ENCODE data around the gene SH3RF3. TPM values are rescaled to one million over a fixed set of nuclear protein-coding genes. Genes with fewer than 3 reads are reported as not detected.

The SH3RF3 gene
- polyA plus RNA-seq, 1 of the 3 experiments (the other 2 are of a cell fraction), result 1.9 TPM

- TF ChIP-seq, protein P1, sequence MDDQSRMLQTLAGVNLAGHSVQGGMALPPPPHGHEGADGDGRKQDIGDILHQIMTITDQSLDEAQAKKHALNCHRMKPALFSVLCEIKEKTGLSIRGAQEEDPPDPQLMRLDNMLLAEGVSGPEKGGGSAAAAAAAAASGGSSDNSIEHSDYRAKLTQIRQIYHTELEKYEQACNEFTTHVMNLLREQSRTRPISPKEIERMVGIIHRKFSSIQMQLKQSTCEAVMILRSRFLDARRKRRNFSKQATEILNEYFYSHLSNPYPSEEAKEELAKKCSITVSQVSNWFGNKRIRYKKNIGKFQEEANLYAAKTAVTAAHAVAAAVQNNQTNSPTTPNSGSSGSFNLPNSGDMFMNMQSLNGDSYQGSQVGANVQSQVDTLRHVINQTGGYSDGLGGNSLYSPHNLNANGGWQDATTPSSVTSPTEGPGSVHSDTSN (IDR thresholded peaks at IDR 0.05), result no peak
These were observed 212.6 kb downstream of the SH3RF3 start (continued) for GRCh38 chr2:109341355-109342255.

GRCh38 chr2:109342256-109342850 is 213.3 kb downstream of the SH3RF3 start:
- H3K9me3 ChIP-seq, result no peaks in the 10 kb centered on the region
- no peak overlapping the region for H2AFZ ChIP-seq (ENCODE audit: low read depth)
- no peak overlapping the region for H3K27ac ChIP-seq (ENCODE audit: low read depth in 2 of 2, low read length in 1 of 2)
- H3K27me3 ChIP-seq (ENCODE audit: insufficient read depth), result no peaks in the 10 kb centered on the region
- CTCF ChIA-PET, result no interaction called here
- no peak for DNase-seq
- H3K9ac ChIP-seq, result no peak overlapping the region
- no peaks in the 10 kb centered on the region for H3K36me3 ChIP-seq (replicated peaks in 1 of 2; ENCODE audit: control insufficient read depth in 1 of 2, insufficient read depth in 2 of 2, low read length in 1 of 2)
- no peaks in the 10 kb centered on the region for H4K20me1 ChIP-seq (ENCODE audit: insufficient read depth)
- H3K4me3 ChIP-seq (ENCODE audit: low read depth in 2 of 2, low read length in 1 of 2), result no peak overlapping the region
- TF ChIP-seq GATA2 (CRISPR knock-in tag; IDR thresholded peaks at IDR 0.05), result no peak
- no peak for TF ChIP-seq TEAD4 (IDR thresholded peaks at IDR 0.05; ENCODE audit: borderline replicate concordance, insufficient read depth)
- no peak for TF ChIP-seq USF2 (IDR thresholded peaks at IDR 0.05; ENCODE audit: borderline replicate concordance, low read depth, low read length)
- no peak for TF ChIP-seq MXI1 (IDR thresholded peaks at IDR 0.05; ENCODE audit: low read depth, low read length)
- no peak for TF ChIP-seq FOXJ3 (CRISPR knock-in tag; IDR thresholded peaks at IDR 0.05)
- TF ChIP-seq YY1 (IDR thresholded peaks at IDR 0.05; ENCODE audit: low read depth), result no peak
- TF ChIP-seq, protein P2, sequence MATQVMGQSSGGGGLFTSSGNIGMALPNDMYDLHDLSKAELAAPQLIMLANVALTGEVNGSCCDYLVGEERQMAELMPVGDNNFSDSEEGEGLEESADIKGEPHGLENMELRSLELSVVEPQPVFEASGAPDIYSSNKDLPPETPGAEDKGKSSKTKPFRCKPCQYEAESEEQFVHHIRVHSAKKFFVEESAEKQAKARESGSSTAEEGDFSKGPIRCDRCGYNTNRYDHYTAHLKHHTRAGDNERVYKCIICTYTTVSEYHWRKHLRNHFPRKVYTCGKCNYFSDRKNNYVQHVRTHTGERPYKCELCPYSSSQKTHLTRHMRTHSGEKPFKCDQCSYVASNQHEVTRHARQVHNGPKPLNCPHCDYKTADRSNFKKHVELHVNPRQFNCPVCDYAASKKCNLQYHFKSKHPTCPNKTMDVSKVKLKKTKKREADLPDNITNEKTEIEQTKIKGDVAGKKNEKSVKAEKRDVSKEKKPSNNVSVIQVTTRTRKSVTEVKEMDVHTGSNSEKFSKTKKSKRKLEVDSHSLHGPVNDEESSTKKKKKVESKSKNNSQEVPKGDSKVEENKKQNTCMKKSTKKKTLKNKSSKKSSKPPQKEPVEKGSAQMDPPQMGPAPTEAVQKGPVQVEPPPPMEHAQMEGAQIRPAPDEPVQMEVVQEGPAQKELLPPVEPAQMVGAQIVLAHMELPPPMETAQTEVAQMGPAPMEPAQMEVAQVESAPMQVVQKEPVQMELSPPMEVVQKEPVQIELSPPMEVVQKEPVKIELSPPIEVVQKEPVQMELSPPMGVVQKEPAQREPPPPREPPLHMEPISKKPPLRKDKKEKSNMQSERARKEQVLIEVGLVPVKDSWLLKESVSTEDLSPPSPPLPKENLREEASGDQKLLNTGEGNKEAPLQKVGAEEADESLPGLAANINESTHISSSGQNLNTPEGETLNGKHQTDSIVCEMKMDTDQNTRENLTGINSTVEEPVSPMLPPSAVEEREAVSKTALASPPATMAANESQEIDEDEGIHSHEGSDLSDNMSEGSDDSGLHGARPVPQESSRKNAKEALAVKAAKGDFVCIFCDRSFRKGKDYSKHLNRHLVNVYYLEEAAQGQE (IDR thresholded peaks at IDR 0.05; ENCODE audit: low read depth, low read length), result no peak
- TF ChIP-seq MAX (IDR thresholded peaks at IDR 0.05; ENCODE audit: low read depth), result no peak
- TF ChIP-seq RAD21 (IDR thresholded peaks at IDR 0.05; ENCODE audit: low read length), result no peak
- no peaks in the 10 kb centered on the region for H3K9me2 ChIP-seq
- H3K79me2 ChIP-seq (ENCODE audit: insufficient read depth), result peaks cover 26% of the 10 kb centered on the region
- 95% methylated on average over 11 of the region's 18 CpGs for WGBS (ENCODE audit: low lambda C conversion rate)
- peaks cover 10 to 17% of the 10 kb centered on the region in 2 experiments; a peak in 2 of 4 replicates for H3K4me1 ChIP-seq (ENCODE audit: control insufficient read depth in 1 of 2, insufficient read depth in 2 of 2, low read depth in 1 of 2, low read length in 1 of 2)
- no peaks in the 10 kb centered on the region for H3F3A ChIP-seq (replicated peaks; ENCODE audit: insufficient read depth)
- POLR2A ChIA-PET, result no interaction called here
- H3K4me2 ChIP-seq, result no peak overlapping the region

Measured in SK-N-SH (cell line).